ENCODE results near the gene SCGB1A1.
A peak's percentile ranks its signal among the peaks of the same experiment; 100 is the strongest.

SCGB1A1 gene

DNA sequence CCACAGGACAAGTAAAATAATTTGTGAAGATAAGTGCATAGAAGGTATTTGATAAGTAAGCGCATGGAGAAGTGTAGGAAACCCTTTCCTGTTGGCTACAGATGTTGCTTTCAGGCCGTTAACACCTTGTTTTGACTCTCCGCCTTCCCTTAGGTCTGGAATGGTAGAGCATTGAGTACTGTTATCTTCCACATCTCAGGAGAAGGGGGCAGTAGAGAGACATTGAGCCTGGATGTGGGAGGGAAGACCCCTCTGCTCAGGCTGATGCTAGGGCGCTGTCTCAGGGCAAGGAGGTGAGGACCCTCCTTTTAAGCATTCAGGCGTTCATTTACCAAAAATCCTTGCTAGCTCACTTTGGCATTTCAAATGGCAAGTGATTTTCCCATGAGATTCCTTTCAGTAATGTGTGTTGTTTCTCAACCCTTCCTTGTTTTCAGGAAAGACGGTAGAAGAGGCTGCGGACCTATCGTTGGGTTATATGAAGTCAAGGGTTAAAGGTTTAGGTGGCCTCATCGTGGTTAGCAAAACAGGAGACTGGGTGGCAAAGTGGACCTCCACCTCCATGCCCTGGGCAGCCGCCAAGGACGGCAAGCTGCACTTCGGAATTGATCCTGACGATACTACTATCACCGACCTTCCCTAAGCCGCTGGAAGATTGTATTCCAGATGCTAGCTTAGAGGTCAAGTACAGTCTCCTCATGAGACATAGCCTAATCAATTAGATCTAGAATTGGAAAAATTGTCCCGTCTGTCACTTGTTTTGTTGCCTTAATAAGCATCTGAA lies 27.0 kb upstream of the SCGB1A1 start:
- Mint-ChIP-seq H3K27me3 (no peaks in the 10 kb centered on the region), H3K27ac (no peak overlapping the region), H3K4me3 (no peak overlapping the region), H3K4me1 (ENCODE audit: low read depth) (peaks cover 22% of the 10 kb centered on the region), H3K36me3 (ENCODE audit: low read depth) (peaks cover 17% of the 10 kb centered on the region), H3K9me3 (no peaks in the 10 kb centered on the region)
- intact Hi-C loops (cut with micrococcal nuclease) = loop anchor here (10.0 kb wide), 1 partner anchor 303 kb away; no protein-coding TSS in a partner anchor

- Mint-ChIP-seq H3K36me3 (ENCODE audit: low read depth) (peaks cover 17% of the 10 kb centered on the region), H3K27me3 (no peaks in the 10 kb centered on the region), H3K9me3 (no peaks in the 10 kb centered on the region), H3K27ac (no peak overlapping the region), H3K4me1 (ENCODE audit: low read depth) (peaks cover 25% of the 10 kb centered on the region), H3K4me3 (no peak overlapping the region)
- intact Hi-C loops (cut with micrococcal nuclease) = loop anchor here (10.0 kb wide), 1 partner anchor 302 kb away; no protein-coding TSS in a partner anchor
Observed at GRCh38 chr11:62392506-62392905, 26.3 kb upstream of the SCGB1A1 start.

GRCh38 chr11:62393061-62393611 lies 25.7 kb upstream of the SCGB1A1 start:
- H3K9me3 Mint-ChIP-seq = no peaks in the 10 kb centered on the region
- H3K4me1 Mint-ChIP-seq (ENCODE audit: low read depth) = peaks cover 31% of the 10 kb centered on the region
- H3K27me3 Mint-ChIP-seq = no peaks in the 10 kb centered on the region
- intact Hi-C loops (cut with micrococcal nuclease) = loop anchor here (10.0 kb wide), 1 partner anchor 302 kb away; no protein-coding TSS in a partner anchor
- H3K27ac Mint-ChIP-seq = no peak overlapping the region
- H3K36me3 Mint-ChIP-seq (ENCODE audit: low read depth) = peaks cover 17% of the 10 kb centered on the region
- H3K4me3 Mint-ChIP-seq = no peak overlapping the region

- Mint-ChIP-seq H3K27ac (no peak overlapping the region), H3K4me1 (ENCODE audit: low read depth) (peaks cover 37% of the 10 kb centered on the region), H3K27me3 (no peaks in the 10 kb centered on the region), H3K4me3 (no peak overlapping the region), H3K36me3 (ENCODE audit: low read depth) (peaks cover 17% of the 10 kb centered on the region), H3K9me3 (no peaks in the 10 kb centered on the region)
- intact Hi-C loops (cut with micrococcal nuclease) = loop anchor here (10.0 kb wide), 1 partner anchor 301 kb away; no protein-coding TSS in a partner anchor
Observed at GRCh38 chr11:62393735-62394134, 25.1 kb upstream of the SCGB1A1 start.

- Mint-ChIP-seq H3K27ac (no peak overlapping the region), H3K27me3 (no peaks in the 10 kb centered on the region), H3K36me3 (ENCODE audit: low read depth) (peaks cover 17% of the 10 kb centered on the region), H3K4me3 (no peak overlapping the region), H3K4me1 (ENCODE audit: low read depth) (peaks cover 50% of the 10 kb centered on the region), H3K9me3 (no peaks in the 10 kb centered on the region)
- intact Hi-C loops (cut with micrococcal nuclease) = loop anchor here (5.0 to 10.0 kb wide), 3 partner anchors 147 to 300 kb away; no protein-coding TSS in a partner anchor
Observed at GRCh38 chr11:62394825-62395538, 23.9 kb upstream of the SCGB1A1 start.

DNA sequence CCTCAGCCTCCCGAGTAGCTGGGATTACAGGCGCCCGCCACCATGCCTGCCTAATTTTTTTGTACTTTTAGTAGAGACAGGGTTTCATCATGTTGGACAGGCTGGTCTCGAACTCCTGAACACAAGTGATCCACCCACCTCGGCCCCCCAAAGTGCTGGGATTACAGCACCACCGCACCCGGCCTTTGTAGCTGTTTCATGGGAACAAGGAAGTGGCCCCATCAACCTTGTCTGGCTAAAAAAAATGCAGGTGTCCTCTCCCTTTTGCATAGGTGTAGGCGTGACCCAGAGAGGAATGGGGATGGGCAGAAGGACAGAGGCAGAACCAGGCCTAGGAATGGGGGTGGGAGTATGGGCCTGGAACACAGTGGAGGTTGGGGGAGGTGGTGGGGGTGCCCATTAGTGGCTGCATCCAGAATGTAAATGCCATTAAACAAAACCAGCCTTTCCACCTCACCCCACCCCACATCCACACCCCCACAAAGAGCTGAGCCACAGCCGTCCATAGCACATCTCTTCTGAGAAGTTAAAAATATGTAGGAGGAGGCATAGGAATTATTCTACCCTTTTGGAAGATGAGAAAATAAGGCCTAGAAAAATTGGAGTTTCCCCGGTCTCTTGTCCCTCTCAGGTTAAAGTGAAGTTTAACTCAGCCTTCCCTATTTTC lies 22.8 kb upstream of the SCGB1A1 start:
- Mint-ChIP-seq H3K36me3 (ENCODE audit: low read depth) (peaks cover 16% of the 10 kb centered on the region), H3K9me3 (no peaks in the 10 kb centered on the region), H3K4me1 (ENCODE audit: low read depth) (peaks cover 59% of the 10 kb centered on the region), H3K27me3 (no peaks in the 10 kb centered on the region), H3K4me3 (no peak overlapping the region), H3K27ac (no peak overlapping the region)
- intact Hi-C loops (cut with micrococcal nuclease) = loop anchor here (5.0 to 10.0 kb wide), 3 partner anchors 146 to 299 kb away; no protein-coding TSS in a partner anchor

- intact Hi-C loops (cut with micrococcal nuclease) = loop anchor here (5.0 to 10.0 kb wide), 3 partner anchors 144 to 296 kb away; no protein-coding TSS in a partner anchor
- no peaks in the 10 kb centered on the region for H3K9me3 Mint-ChIP-seq
- peak overlapping the region; percentile 49 for H3K27ac Mint-ChIP-seq
- no peaks in the 10 kb centered on the region for H3K36me3 Mint-ChIP-seq (ENCODE audit: low read depth)
- no peaks in the 10 kb centered on the region for H3K27me3 Mint-ChIP-seq
- no peak overlapping the region for H3K4me3 Mint-ChIP-seq
- H3K4me1 Mint-ChIP-seq (ENCODE audit: low read depth) = peaks cover 81% of the 10 kb centered on the region
Observed at GRCh38 chr11:62398011-62398994, 20.5 kb upstream of the SCGB1A1 start.

DNA sequence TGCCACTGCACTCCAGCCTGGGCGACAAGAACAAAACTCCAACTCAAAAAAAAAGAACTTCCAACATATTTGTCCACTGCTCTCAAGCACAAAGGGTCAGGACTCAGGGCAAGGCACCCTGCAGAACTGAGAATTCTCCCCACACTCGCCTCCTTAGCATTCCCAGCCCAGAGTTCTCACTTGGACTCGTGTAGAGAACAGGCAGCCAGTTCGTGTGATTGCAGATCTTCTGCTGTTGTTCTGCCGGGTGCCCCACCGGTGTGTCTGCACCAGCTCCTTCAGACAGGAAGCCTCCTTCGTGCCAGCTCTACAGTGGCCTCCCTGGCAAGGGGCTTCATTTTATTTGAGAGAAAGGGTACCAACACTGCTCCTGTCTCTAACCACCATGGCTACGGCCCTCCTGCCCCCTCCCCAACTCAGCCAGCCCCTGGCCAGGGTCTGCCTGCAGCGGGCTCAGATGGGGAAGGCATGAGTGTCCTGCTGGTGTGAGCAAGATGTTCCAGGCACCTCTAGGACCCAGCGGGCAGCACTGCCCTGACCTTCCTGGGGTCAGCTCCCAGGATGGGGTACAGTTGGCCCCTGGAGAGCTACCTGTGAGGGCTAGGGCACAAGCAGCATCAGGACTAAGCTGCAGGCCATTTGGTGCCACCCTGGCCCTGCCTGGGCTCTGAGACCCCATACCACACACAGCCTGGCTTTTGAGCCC lies 19.5 kb upstream of the SCGB1A1 start:
- Mint-ChIP-seq H3K27me3 (no peaks in the 10 kb centered on the region), H3K36me3 (ENCODE audit: low read depth) (no peaks in the 10 kb centered on the region), H3K4me3 (no peak overlapping the region), H3K27ac (peak overlapping the region; percentile 49), H3K4me1 (ENCODE audit: low read depth) (peaks cover 81% of the 10 kb centered on the region), H3K9me3 (no peaks in the 10 kb centered on the region)
- intact Hi-C loops (cut with micrococcal nuclease) = loop anchor here (5.0 to 10.0 kb wide), 3 partner anchors 143 to 295 kb away; no protein-coding TSS in a partner anchor

GRCh38 chr11:62399878-62400266 lies 19.0 kb upstream of the SCGB1A1 start:
- Mint-ChIP-seq H3K27ac (peak overlapping the region; percentile 49), H3K36me3 (ENCODE audit: low read depth) (no peaks in the 10 kb centered on the region)
- intact Hi-C loops (cut with micrococcal nuclease) = loop anchor here (5.0 to 10.0 kb wide), 3 partner anchors 142 to 295 kb away; no protein-coding TSS in a partner anchor

GRCh38 chr11:62400281-62400680 lies 18.6 kb upstream of the SCGB1A1 start:
- H3K27ac Mint-ChIP-seq = peak overlapping the region; percentile 49
- H3K4me3 Mint-ChIP-seq = no peak overlapping the region
- intact Hi-C loops (cut with micrococcal nuclease) = no loop called here
- H3K36me3 Mint-ChIP-seq (ENCODE audit: low read depth) = no peaks in the 10 kb centered on the region
- H3K27me3 Mint-ChIP-seq = peaks cover 2% of the 10 kb centered on the region
- H3K4me1 Mint-ChIP-seq (ENCODE audit: low read depth) = peaks cover 72% of the 10 kb centered on the region
- H3K9me3 Mint-ChIP-seq = no peaks in the 10 kb centered on the region

More at GRCh38 chr11:62399878-62400266, 19.0 kb upstream of the SCGB1A1 start:
- Mint-ChIP-seq H3K4me3 (no peak overlapping the region), H3K27me3 (peaks cover 1% of the 10 kb centered on the region), H3K9me3 (no peaks in the 10 kb centered on the region), H3K4me1 (ENCODE audit: low read depth) (peaks cover 76% of the 10 kb centered on the region)

DNA sequence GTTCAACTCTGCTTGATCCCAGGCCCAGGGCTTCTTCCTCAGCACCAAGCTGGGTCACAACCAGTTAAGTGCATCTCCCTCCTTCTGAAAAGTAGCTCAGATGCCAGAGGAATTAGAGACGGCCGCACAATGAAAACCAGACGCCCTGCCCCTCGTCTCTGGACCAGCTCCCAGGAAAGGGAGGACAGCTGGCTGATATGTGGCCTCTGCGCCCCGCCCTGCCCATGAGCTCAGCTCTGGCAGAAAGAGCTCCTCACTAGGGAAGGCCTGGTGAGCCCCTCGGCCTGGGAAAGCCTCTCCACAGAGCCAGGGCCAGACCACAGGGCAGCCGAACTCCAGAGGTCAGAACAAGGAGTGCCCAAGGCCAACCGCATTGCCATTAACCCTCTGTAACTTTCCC lies 18.1 kb upstream of the SCGB1A1 start:
- Mint-ChIP-seq H3K4me1 (ENCODE audit: low read depth) (peaks cover 70% of the 10 kb centered on the region), H3K27ac (peak overlapping the region; percentile 16), H3K4me3 (no peak overlapping the region), H3K36me3 (ENCODE audit: low read depth) (no peaks in the 10 kb centered on the region), H3K27me3 (peaks cover 2% of the 10 kb centered on the region), H3K9me3 (no peaks in the 10 kb centered on the region)
- intact Hi-C loops (cut with micrococcal nuclease) = no loop called here

DNA sequence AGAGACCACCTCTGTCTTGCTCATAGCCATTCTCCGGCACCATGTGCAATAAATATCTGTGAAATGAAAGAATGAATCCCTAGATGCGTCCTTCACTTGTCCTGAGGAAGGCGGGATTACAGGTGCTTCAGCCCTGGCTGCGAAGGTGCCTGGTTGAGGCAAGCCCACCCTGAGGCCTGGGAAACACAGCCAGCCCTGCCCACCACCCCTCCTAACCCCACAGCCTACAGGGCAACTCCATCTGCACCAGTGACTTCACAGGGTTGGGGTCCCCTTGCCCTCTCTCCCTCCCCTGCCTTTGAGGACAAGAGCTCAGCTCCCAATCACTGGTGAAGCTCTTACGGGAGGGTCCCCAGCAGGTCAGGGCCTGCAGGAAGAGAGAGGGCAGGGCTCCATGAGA lies 17.5 kb upstream of the SCGB1A1 start:
- Mint-ChIP-seq H3K4me3 (no peak overlapping the region), H3K4me1 (ENCODE audit: low read depth) (peaks cover 64% of the 10 kb centered on the region), H3K9me3 (no peaks in the 10 kb centered on the region), H3K27me3 (peaks cover 2% of the 10 kb centered on the region), H3K36me3 (ENCODE audit: low read depth) (no peaks in the 10 kb centered on the region), H3K27ac (peak overlapping the region; percentile 78)
- intact Hi-C loops (cut with micrococcal nuclease) = no loop called here
